ENCODE measurements around the gene FBXO38. TPM values are rescaled to one million over a fixed set of nuclear protein-coding genes. Genes with fewer than 3 reads are reported as not detected.

Gene FBXO38
- total RNA-seq, 1 donor from 2014 or later = 67.1 TPM

DNA sequence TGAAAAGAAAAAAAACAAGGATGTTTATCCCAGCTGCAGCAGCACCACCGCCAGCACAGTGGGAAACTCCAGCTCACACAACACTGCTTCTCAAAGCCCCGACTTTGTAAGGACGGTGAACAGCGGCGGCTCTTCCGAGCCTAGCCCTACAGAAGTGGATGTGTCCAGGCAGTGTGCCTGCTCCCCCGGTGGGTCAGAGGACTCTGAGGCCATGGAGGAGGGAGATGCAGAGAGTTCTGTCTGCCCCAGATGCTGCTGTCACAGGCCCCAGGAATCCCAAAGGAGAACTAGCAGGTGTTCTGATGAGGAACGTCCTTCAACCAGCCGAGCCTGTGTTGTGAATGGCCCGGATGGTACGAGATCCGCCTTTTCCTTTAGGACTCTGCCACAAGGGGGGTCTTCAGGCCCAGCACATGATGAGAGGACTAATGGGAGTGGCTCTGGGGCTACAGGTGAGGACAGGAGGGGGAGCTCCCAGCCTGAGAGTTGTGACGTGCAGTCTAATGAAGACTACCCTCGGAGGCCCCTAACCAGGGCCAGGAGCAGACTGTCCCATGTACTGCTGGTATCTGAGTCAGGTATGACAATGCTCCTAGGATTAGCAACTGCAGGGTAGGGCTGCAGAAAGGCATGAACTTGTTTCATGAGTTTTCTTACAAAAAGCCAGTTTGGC lies 43.7 kb downstream of the FBXO38 start:
- no peaks in the 10 kb centered on the region for H3K4me1 ChIP-seq
- peak; percentile 39 for ATAC-seq
- H3K36me3 ChIP-seq = peaks cover 72% of the 10 kb centered on the region
- H3K9me3 ChIP-seq = no peaks in the 10 kb centered on the region
- TF ChIP-seq, protein P1, sequence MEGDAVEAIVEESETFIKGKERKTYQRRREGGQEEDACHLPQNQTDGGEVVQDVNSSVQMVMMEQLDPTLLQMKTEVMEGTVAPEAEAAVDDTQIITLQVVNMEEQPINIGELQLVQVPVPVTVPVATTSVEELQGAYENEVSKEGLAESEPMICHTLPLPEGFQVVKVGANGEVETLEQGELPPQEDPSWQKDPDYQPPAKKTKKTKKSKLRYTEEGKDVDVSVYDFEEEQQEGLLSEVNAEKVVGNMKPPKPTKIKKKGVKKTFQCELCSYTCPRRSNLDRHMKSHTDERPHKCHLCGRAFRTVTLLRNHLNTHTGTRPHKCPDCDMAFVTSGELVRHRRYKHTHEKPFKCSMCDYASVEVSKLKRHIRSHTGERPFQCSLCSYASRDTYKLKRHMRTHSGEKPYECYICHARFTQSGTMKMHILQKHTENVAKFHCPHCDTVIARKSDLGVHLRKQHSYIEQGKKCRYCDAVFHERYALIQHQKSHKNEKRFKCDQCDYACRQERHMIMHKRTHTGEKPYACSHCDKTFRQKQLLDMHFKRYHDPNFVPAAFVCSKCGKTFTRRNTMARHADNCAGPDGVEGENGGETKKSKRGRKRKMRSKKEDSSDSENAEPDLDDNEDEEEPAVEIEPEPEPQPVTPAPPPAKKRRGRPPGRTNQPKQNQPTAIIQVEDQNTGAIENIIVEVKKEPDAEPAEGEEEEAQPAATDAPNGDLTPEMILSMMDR (IDR thresholded peaks at IDR 0.05) = no peak
- intact Hi-C loops (cut with DNase I) = no loop called here
- no peak for DNase-seq
- H3K4me3 ChIP-seq = no peak overlapping the region
- H3K27ac ChIP-seq = no peak overlapping the region
- no peaks in the 10 kb centered on the region for H3K27me3 ChIP-seq

DNA sequence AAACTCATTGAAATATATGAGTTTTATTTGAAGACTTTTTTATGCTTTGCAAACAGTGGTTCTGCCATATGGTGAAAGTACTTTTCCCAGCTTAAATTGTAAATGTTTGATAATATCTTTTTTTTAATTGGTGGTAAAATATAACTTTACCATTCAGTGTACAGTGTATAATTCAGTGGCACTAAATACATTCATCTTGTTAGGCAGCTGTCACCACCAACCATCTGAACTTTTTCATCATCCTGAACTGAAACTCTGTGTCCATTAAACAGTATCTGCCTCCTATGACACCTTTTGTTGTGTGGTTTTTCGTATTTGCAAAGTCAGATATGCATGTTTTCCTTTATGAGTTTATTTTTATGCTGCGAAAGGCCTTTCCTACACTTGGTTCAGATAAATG lies 45.1 kb downstream of the FBXO38 start:
- ATAC-seq (no peak), DNase-seq (no peak)
- Histone ChIP-seq H3K27me3 (no peaks in the 10 kb centered on the region), H3K27ac (no peak overlapping the region), H3K36me3 (peaks cover 72% of the 10 kb centered on the region), H3K9me3 (no peaks in the 10 kb centered on the region), H3K4me1 (no peaks in the 10 kb centered on the region), H3K4me3 (no peak overlapping the region)
- TF ChIP-seq, protein P1 (IDR thresholded peaks at IDR 0.05) = no peak
- intact Hi-C loops (cut with DNase I) = no loop called here

DNA sequence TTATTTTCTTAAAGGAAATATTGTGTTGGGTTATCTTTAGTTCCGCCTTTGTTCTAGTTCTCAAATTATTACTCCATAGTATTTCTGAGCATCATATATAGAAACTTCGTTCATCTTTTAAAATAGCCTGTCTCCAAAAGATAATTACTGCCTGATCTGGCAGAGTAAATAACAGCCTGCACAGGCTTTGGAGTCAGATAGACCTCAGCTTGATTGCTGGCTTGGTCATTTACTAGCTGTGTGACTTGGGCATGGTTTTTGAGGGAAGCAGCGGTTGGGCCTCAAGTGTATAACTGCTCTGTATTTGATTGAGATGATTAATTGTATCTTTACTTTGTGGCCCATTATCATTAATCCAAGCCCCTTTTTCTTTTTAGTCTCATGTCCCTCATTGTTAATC lies 50.1 kb downstream of the FBXO38 start:
- intact Hi-C loops (cut with DNase I) = no loop called here
- ATAC-seq = no peak
- H3K4me3 ChIP-seq = no peak overlapping the region

DNA sequence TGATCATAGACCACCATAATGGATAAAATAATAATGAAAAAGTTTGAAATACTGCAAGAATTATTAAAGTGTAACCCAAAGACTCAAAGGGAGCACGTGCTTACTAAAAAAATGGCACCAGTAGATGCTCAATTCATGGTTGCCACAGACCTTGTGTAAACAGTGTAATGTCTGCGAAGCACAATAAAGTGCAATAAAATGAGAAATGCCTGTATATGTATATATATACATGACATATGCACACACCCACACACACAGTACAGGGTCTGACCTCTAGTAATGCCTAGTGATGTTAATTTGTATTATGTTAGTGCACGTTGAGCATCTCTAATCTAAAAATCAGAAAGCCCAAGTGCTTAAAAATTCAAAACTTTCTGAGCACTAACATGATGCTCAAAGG lies 52.3 kb downstream of the FBXO38 start:
- Histone ChIP-seq H3K27ac (no peak overlapping the region), H3K4me3 (no peak overlapping the region), H3K27me3 (no peaks in the 10 kb centered on the region), H3K9me3 (no peaks in the 10 kb centered on the region), H3K4me1 (no peaks in the 10 kb centered on the region), H3K36me3 (peaks cover 90% of the 10 kb centered on the region)
- DNase-seq (no peak), ATAC-seq (no peak)
- TF ChIP-seq, protein P1 (IDR thresholded peaks at IDR 0.05) = no peak
- intact Hi-C loops (cut with DNase I) = no loop called here

More for the DNA sequence above, 50.1 kb downstream of the FBXO38 start:
- no peaks in the 10 kb centered on the region for H3K9me3 ChIP-seq
- no peaks in the 10 kb centered on the region for H3K27me3 ChIP-seq
- H3K27ac ChIP-seq = no peak overlapping the region
- TF ChIP-seq, protein P1 (IDR thresholded peaks at IDR 0.05) = no peak
- no peak for DNase-seq
- H3K4me1 ChIP-seq = no peaks in the 10 kb centered on the region
- H3K36me3 ChIP-seq = peaks cover 72% of the 10 kb centered on the region

DNA sequence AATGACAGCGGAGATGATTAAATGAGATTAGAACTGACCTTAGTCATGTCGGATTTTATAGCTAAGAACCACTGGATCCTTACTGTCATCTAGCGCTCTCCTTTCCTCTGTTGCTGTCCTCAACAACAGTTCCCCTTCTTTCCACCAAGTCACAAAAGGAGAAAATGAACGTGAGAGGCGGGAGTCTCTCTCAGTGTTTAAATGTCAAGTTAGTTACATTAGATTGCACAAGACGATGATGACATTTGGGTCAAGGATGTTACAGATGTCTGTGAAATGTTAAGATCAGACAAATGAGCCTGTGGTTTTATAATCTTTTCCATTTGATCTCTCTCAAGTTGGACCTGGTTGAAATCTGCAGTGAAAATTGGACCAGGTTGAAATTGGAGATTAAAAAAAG lies 53.5 kb downstream of the FBXO38 start:
- Histone ChIP-seq H3K4me1 (no peaks in the 10 kb centered on the region), H3K27ac (no peak overlapping the region), H3K36me3 (peaks cover 98% of the 10 kb centered on the region), H3K4me3 (no peak overlapping the region), H3K27me3 (no peaks in the 10 kb centered on the region), H3K9me3 (no peaks in the 10 kb centered on the region)
- TF ChIP-seq, protein P1 (IDR thresholded peaks at IDR 0.05) = no peak
- DNase-seq = no peak
- ATAC-seq = peak; percentile 63
- intact Hi-C loops (cut with DNase I) = no loop called here

DNA sequence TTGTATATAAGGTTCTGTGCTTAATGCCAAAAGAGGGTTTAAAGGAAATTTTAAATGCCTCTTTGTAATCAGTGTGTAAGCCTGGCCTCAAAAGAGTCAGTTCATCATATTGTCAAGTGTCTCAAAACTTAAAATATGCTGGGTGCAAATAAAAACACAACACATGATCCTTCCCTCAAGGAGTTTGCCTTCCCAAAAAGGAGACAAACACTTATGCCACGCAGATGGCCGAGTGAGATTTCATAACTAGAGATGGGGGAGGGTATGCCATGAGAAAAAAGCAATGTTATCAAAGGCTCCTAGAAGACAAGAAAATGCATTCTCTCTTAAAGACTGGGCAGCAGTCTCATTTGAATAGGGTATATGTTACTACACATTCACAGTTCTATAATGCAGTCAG lies 55.2 kb downstream of the FBXO38 start:
- no peak for DNase-seq
- TF ChIP-seq, protein P1 (IDR thresholded peaks at IDR 0.05) = no peak
- Histone ChIP-seq H3K4me1 (no peaks in the 10 kb centered on the region), H3K9me3 (no peaks in the 10 kb centered on the region), H3K4me3 (no peak overlapping the region), H3K27ac (no peak overlapping the region), H3K36me3 (peaks cover 97% of the 10 kb centered on the region), H3K27me3 (no peaks in the 10 kb centered on the region)
- intact Hi-C loops (cut with DNase I) = no loop called here
- ATAC-seq = peak; percentile 59
